ENCODE data around the gene KCTD19. TPM values are rescaled to one million over a fixed set of nuclear protein-coding genes. Genes with fewer than 3 reads are reported as not detected.
A peak's percentile ranks its signal among the peaks of the same experiment; 100 is the strongest.

KCTD19 gene
- total RNA-seq, 1 donor, result not detected

DNA sequence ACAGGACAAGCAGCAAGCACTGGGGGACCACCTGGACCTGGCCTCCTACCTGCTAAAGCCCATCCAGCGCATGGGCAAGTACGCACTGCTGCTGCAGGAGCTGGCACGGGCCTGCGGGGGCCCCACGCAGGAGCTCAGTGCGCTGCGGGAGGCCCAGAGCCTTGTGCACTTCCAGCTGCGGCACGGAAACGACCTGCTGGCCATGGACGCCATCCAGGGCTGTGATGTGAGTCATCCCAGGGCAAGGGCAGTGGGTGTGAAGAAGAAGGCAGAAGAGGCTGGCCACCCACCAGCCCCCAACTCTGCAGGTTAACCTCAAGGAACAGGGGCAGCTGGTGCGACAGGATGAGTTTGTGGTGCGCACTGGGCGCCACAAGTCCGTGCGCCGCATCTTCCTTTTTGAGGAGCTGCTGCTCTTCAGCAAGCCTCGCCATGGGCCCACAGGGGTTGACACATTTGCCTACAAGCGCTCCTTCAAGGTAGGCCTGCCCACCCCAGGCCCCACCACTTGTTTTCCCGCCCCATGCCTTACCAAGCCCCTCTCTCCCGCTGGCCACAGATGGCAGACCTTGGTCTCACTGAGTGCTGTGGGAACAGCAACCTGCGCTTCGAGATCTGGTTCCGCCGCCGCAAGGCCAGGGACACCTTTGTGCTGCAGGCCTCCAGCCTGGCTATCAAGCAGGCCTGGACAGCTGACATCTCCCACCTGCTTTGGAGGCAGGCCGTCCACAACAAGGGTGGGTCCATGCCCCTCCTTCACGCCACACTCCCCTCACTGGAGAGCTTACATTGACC is 39.9 kb downstream of the KCTD19 start:
- DNase-seq (ENCODE audit: low read depth), result no peak
- no peak overlapping the region for H3K4me3 ChIP-seq (ENCODE audit: low read depth, low read length)

GRCh38 chr16:67284699-67285646 is 41.6 kb downstream of the KCTD19 start:
- H3K4me3 ChIP-seq (ENCODE audit: low read depth, low read length), result no peak overlapping the region
- DNase-seq (ENCODE audit: low read depth), result no peak
- peak; percentile 49 for TF ChIP-seq CTCF (IDR thresholded peaks at IDR 0.05; ENCODE audit: insufficient read depth, low read length)

More for the DNA sequence above, 39.9 kb downstream of the KCTD19 start:
- TF ChIP-seq CTCF (IDR thresholded peaks at IDR 0.05; ENCODE audit: insufficient read depth, low read length), result no peak

DNA sequence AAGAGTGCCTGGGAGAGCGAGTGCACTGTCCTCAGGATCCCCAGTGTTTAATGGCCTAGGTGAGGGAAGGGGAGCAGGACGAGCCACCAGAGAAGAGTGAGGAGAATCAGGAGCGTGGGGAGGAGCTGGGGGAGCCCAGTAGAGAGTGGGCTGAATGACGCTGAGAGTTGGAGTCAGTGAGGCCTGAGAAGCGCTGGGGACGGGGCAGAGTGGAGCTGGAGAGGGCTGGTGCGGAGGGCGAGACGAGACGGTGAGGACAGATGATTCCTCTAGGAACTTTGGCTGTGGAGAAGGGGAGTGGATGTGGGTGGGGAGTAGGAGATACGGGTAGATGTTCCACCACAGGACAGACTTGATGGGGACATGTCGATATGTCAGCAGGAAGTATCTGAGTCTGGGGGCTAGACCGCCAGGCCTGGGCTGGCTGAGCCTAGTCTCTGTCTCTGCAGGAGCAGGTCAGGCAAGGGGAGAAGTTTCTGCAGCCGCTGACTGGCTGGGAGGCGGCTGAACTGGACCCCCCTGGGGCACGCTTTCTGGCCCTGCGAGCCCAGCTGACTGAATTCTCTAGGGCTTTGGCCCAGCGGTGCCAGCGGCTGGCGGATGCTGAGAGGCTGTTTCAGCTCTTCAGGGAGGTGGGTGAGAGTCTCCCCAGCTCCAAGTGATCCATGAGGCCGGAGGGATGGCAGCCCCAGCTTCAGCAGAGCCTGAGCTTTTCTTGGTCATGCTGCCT is 42.5 kb downstream of the KCTD19 start:
- no peak for DNase-seq (ENCODE audit: low read depth)
- no peak overlapping the region for H3K4me3 ChIP-seq (ENCODE audit: low read depth, low read length)
- no peak for TF ChIP-seq CTCF (IDR thresholded peaks at IDR 0.05; ENCODE audit: insufficient read depth, low read length)

DNA sequence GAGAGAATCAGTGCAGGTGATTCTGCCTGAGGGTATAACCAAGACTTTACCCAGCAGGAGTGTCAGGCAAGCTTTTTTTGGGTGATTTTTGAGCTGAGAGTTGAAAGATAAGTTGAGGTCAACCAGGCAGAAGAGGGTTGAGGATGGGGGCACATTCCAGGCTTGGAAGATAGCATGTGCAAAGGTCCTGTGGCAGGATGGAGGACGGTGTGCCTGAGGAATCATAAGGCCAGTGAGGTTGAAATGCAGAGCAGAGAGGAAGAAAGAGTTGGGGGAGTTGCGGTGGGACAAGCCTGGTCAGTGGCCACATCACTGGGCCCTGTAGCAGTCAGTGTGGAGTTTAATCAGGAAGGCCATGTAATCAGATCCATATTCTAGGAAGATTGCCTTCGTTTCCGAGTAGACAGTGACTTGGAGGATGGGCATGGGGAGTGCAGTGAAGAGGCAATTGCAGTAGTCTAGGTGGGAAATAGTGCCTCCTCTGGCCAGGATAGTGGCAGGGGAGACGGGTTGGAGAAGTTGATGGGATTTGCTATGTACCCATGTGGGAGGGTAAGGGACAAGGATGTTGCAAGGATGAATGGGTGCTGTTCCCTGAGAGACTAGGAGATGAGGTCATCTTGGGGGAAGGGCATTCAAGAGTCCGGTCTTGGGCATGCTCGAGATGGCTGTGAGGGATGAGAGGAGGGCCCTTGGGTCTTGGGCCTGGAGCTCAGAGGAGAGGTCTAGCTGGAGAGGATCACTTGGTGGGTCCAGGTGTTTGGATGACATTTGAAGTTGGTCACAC is 43.3 kb downstream of the KCTD19 start:
- TF ChIP-seq CTCF (IDR thresholded peaks at IDR 0.05; ENCODE audit: insufficient read depth, low read length), result no peak
- DNase-seq (ENCODE audit: low read depth), result no peak

DNA sequence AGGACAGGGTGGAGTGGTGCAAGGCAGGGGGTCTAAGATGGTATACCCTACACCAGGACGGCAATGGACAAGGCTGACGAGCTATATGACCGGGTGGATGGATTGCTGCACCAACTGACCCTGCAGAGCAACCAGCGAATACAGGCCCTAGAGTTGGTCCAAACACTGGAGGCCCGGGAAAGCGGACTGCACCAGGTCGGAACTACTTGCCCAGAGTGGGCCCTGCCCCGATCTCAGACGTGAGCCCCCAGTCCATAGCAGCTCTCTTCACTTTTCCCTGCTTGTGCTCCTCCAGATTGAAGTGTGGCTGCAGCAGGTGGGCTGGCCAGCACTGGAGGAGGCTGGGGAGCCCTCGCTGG is 44.1 kb downstream of the KCTD19 start:
- no peak for DNase-seq (ENCODE audit: low read depth)
- no peak for TF ChIP-seq CTCF (IDR thresholded peaks at IDR 0.05; ENCODE audit: insufficient read depth, low read length)

More for the DNA sequence above, 43.3 kb downstream of the KCTD19 start:
- H3K4me3 ChIP-seq (ENCODE audit: low read depth, low read length), result no peak overlapping the region

More for the DNA sequence above, 44.1 kb downstream of the KCTD19 start:
- no peak overlapping the region for H3K4me3 ChIP-seq (ENCODE audit: low read depth, low read length)
